ENCODE results near the gene PCCA. TPM values are rescaled to one million over a fixed set of nuclear protein-coding genes. Genes with fewer than 3 reads are reported as not detected.

The PCCA gene
- total and polyA plus RNA-seq, 2 experiments from 2014 or later, result 41.9 to 46.6 TPM

- no peaks in the 10 kb centered on the region; the same call in 1 of the 2 replicates for H3F3A ChIP-seq (replicated peaks; ENCODE audit: low read depth)
- H4K20me1 ChIP-seq (replicated peaks; ENCODE audit: insufficient read depth), result no peaks in the 10 kb centered on the region
- no peak overlapping the region for H3K4me3 ChIP-seq
- H3K27ac ChIP-seq (ENCODE audit: low read depth), result no peak overlapping the region
- DNase-seq (ENCODE audit: low spot score) (no peak), ATAC-seq (no peak)
- H3K4me1 ChIP-seq (ENCODE audit: insufficient read depth), result no peaks in the 10 kb centered on the region; the same call in 1 of the 2 replicates
- no peaks in the 10 kb centered on the region for H3K9me2 ChIP-seq (ENCODE audit: insufficient read depth)
- H3K36me3 Mint-ChIP-seq (ENCODE audit: low read depth), result no peaks in the 10 kb centered on the region
- H3K4me3 Mint-ChIP-seq, result no peak overlapping the region
- no peak overlapping the region for H3K27ac Mint-ChIP-seq
- no peak overlapping the region for H2AFZ ChIP-seq
- H3K36me3 ChIP-seq (ENCODE audit: insufficient read depth), result no peaks in the 10 kb centered on the region
- peaks cover 22% of the 10 kb centered on the region for H3K4me1 Mint-ChIP-seq
- no peaks in the 10 kb centered on the region for H3K27me3 ChIP-seq (ENCODE audit: insufficient read depth)
- no peak for TF ChIP-seq ZNF114 (CRISPR knock-in tag; IDR thresholded peaks at IDR 0.05)
- no peak for TF ChIP-seq CTCF (conservative IDR thresholded peaks at IDR 0.05; ENCODE audit: low read depth in 2 of 2)
- no peak for TF ChIP-seq NANOG (IDR thresholded peaks at IDR 0.05; ENCODE audit: borderline replicate concordance)
- H3K4me2 ChIP-seq, result no peak overlapping the region
- H3K27me3 Mint-ChIP-seq (ENCODE audit: insufficient read depth, low read depth, poor library complexity), result peaks cover 7% of the 10 kb centered on the region
- H3K9me3 Mint-ChIP-seq, result no peaks in the 10 kb centered on the region
- H3K79me2 ChIP-seq (replicated peaks; ENCODE audit: insufficient read depth), result no peaks in the 10 kb centered on the region
Measured at GRCh38 chr13:100545684-100546061, 456.8 kb downstream of the PCCA start.

GRCh38 chr13:100546713-100547405, 458.0 kb downstream of the PCCA start:
- Mint-ChIP-seq H3K4me1 (peaks cover 16% of the 10 kb centered on the region), H3K36me3 (ENCODE audit: low read depth) (no peaks in the 10 kb centered on the region), H3K4me3 (no peak overlapping the region), H3K9me3 (no peaks in the 10 kb centered on the region), H3K27me3 (ENCODE audit: insufficient read depth, low read depth, poor library complexity) (peaks cover 7% of the 10 kb centered on the region), H3K27ac (peak overlapping the region; percentile 65; the same call in 1 of the 2 replicates)
- DNase-seq (ENCODE audit: low spot score), result no peak
- no peaks in the 10 kb centered on the region for H3K36me3 ChIP-seq (ENCODE audit: insufficient read depth)
- H3K9me2 ChIP-seq (ENCODE audit: insufficient read depth), result no peaks in the 10 kb centered on the region
- peak; percentile 15; the same call in 2 of the 3 replicates for ATAC-seq
- no peak overlapping the region for H3K4me3 ChIP-seq
- H4K20me1 ChIP-seq (replicated peaks; ENCODE audit: insufficient read depth), result no peaks in the 10 kb centered on the region
- H3K27ac ChIP-seq (ENCODE audit: low read depth), result no peak overlapping the region
- H3F3A ChIP-seq (replicated peaks; ENCODE audit: low read depth), result no peaks in the 10 kb centered on the region; the same call in 1 of the 2 replicates
- no peaks in the 10 kb centered on the region; the same call in 1 of the 2 replicates for H3K4me1 ChIP-seq (ENCODE audit: insufficient read depth)
- no peaks in the 10 kb centered on the region for H3K27me3 ChIP-seq (ENCODE audit: insufficient read depth)
- H3K4me2 ChIP-seq, result no peak overlapping the region
- H2AFZ ChIP-seq, result no peak overlapping the region
- H3K79me2 ChIP-seq (replicated peaks; ENCODE audit: insufficient read depth), result no peaks in the 10 kb centered on the region
- TF ChIP-seq REST (IDR thresholded peaks at IDR 0.05; ENCODE audit: unreplicated experiment), result no peak
- no peak for TF ChIP-seq CTCF (conservative IDR thresholded peaks at IDR 0.05; ENCODE audit: low read depth in 2 of 2)
- TF ChIP-seq ZNF462 (CRISPR knock-in tag; IDR thresholded peaks at IDR 0.05), result no peak
- TF ChIP-seq JUNB (IDR thresholded peaks at IDR 0.05; ENCODE audit: unreplicated experiment), result no peak

Data from GM23338 (cell line).